SIG-M5 (cell line): Measurements from ENCODE around the gene LRRN2.

Source experiments
- DNase-seq: peaks from one replicate; lab custom pipeline; 2025; lab: John Stamatoyannopoulos, UW

The LRRN2 gene

DNA sequence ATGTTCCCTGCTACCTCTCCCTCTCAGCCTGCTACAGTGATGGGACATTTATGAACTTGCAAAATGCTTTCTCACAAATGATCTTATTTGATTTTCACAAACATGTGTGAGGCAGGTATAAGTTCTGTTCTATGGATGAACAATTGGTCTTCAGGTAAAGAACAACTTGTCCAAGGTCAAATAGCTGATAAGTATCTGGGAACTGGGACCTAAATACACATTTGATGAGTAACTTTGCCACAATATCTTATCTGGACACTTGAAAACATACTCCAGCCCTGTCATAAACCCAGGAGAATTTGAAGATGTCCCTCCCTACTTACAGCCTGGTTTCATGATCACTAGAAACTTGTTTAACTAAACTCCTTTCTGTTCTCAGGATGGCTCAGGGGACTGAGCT lies 23.0 kb downstream of the LRRN2 start:
- DNase-seq: no peak

DNA sequence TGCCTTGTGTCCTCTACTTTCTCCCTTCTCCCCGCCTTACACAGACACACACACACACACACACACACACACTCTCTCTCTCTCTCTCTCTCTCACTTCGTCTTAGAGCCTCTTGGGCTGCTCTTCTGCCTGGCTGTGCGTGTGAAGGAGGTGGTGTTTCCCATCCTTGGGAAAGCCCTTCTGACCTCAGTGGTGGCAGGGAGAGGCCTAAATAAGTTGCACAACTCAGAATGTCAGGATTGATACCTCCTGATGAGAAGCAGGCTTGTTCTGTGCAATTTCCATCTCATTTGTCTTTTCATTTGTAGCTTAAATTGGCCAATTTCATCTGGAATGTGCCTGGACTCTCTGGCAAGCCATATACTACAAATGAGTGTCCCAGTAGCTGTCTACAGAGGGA lies 25.0 kb downstream of the LRRN2 start:
- no peak for DNase-seq

DNA sequence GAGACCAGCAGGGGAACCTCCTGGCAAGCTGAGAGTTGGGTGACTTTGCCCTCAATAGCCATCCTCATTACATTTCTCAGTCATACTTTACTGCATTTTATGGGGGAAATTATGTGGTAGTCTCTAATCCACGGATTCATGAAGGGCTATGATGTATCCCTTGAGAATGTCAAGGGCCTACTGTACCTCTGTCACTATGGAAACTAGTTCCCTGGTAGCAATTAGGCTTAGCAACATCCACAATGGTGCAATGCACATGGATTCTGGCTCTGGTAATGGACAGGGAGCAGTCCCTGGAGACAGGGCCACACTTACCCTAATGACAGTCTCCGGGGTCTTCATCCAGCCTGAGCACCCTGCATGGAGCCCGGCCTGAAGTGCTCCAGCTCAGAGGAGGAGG lies 26.5 kb downstream of the LRRN2 start:
- DNase-seq: no peak

DNA sequence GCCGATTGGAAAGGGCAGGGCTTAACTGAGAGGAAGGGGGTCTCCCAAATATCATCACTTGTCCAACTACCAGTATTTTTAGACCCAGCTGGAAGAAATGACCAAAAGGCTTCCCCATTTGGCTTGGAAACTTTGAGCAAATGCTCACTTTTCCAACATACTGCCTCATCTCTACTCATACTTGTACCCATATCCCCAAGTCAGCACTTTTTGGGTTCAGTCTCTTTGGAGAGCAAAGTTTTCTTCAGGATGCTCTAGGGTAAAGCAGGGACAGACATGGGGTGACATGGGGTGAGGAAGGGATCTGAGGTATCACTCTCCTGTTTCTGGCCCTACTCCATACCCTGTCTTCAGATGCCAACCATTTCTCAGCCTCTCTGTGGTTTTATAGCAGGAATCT lies 27.2 kb downstream of the LRRN2 start:
- DNase-seq: no peak

DNA sequence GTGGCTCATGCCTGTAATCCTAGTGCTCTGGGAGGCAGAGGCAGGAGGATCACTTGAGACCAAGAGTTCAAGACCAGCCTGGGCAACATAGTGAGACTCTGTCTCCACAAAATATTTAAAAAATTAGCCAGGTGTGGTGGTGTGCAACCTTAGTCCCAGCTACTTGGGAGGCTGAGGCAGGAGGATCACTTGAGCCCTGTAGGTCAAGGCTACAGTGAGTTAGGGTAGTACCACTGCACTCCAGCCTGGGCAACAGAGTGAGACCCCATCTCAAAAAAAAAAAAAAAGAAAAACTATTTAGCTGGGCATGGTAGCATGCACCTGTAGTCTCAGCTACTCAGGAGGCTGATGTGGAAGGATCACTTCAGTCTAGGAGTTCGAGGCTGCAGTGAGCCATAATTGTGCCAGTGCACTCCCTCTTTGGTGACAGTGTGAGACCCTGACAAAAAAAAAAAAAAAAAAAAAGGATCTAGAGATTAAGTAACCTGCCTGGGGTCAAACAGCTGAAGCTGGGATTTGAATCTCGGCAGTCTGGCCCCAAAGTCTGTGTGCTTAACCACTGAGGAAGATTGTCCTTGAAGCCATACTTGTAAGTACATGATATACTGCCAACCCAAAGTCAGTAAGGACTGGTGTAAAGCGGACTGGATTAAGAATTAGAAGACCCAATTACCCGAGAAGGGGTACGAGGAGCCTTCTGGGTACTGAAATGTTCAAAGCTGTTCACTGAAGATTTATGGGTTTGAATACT lies 31.8 kb downstream of the LRRN2 start:
- DNase-seq: no peak

DNA sequence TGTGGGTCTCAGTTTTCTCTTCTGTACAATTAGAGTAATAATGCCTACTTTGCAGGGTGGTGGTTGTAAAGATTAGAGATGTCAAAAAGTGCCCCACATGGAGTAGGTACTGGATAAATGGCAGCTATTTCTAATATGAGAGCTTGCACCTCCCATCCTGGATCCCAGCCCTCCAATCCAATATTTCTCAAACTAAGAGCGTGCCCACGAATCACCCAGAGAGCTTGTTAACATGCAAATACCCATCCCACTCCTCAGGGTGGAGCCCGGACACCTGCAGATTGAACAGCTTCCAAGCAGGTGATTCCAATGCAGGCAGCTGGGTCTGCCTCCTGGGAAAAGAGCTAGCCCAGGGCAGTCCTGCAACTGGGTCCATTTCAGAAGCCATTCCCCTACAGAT lies 33.0 kb downstream of the LRRN2 start:
- no peak for DNase-seq

DNA sequence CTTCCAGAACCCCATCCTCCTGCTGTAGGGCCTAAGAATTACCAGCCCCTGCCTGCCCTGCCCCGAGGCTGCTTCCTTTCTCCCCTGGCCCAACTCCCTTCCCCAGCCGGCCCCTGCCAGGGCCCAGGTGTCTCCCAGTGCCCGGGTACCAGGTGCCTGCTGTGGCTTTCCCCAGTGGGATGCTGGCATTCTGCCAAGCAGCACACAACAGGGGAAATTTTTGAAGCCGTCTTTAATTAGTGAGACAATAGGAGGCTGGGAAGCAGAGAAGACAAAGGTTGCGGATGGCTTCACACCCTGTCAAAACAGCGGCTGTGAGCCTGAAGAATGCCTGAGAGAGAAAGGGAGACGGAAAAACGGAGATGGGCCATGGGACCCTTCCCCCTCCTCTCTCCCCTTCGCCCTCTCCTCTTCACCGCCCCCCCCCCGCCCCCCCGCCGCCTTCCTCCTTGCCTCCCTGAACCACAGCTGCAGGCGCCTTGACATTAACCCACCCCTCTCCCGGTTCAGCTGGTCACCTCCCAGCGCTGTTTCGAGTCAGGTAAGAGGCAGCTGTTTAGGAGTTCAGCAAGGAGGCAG lies 33.6 kb downstream of the LRRN2 start:
- DNase-seq: no peak

DNA sequence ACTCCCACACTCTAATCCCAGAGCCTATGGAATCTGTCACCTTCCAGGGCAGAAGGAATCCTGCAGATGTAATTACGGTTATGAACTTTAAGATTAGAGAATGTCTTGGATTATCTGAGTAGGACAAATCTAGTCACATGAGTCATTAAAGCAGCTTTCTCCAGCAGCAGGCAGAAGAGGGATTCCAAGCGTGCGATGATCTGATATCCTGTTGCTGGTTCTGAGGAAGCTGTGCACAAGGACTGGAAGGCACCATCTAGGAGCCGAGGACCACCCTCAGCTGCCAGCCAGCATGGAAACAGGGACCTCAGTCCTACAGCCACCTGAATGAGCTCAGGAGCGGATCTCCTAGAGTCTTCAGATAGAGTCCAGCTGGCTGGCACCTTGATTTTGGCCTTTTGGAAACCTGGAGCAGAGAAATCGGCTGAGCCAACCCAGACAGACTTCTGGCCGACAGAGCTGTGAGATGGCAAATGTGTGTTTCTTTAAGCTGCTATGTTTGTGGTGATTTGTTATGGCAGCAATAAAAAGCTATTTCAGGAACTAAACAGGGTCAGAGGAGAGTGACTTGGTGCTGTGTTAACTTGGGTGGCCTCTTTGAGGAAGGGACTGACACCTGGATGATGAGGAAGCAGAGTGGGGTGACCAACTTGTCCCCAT lies 34.5 kb downstream of the LRRN2 start:
- DNase-seq: no peak

DNA sequence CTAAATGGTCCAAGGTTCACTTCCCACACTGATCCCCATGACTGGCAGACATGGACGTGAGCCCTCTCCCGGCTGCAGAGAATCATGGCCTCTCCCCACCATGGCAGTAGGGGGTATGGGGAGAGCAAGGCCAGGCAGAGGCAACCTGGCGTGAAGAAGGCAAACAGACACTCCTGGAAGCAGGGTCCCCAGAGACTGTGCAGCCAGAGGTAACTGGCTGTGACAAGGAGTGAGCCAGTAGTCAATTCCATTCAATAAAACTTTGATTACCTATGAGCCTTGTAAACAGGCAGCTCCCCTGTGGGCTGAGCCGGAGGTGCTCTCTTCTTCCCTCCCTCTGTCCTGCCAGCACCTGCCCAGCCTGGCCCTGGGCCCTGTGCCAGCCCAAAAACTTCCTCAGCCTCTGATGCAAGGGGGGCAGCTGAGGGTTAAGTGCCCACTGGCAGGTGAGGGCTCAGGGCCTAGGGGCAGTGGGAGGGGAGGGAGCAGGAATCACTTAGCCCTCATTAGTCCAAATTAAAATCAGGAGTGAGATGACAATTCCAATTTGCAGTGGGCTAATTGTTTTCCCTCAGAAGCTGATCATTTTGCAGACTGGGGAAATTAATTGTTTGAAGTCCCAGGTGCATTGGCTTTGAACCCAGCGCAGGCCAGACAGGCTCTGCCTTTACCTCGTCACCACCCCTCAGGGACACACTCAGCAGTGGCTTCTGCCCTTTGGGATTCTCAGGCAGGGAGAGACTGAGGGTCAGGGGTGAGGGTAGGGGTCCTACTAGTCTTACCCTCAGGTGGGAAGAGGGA lies 35.6 kb downstream of the LRRN2 start:
- no peak for DNase-seq

DNA sequence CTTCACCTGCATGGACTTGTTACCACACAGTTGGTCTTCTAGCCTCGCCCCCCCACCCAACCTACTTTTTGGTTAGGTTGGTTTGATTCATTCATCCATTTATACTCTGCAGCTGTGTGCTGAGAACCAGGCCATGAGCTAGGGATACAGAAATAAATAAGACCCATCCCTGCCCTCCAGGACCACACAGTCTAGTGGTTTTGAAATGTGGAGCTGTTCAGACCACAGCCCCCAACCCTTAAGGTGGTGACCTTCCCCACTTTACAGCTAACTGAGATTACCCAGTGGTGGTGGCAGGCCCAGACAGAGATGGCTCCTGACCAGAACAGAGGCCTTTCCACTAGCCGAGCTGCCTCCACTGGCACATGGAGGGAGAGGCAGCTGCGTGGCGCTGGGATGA lies 37.0 kb downstream of the LRRN2 start:
- no peak for DNase-seq

DNA sequence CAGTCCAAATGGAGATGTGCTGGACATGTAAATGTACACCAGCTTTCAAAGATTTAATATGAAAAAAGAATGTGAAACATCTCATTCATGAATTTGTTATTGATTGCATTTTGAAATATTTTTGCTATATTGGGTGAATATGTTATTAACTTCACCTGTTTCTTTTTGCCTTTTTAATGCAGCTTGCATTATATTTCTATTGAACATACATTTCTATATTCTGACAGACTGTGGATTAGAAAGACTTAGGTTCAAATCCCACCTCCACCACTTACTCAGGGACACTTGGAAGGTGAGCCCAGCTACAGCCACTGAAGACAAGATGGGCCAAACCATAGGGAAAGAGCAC lies 37.8 kb downstream of the LRRN2 start:
- no peak for DNase-seq

DNA sequence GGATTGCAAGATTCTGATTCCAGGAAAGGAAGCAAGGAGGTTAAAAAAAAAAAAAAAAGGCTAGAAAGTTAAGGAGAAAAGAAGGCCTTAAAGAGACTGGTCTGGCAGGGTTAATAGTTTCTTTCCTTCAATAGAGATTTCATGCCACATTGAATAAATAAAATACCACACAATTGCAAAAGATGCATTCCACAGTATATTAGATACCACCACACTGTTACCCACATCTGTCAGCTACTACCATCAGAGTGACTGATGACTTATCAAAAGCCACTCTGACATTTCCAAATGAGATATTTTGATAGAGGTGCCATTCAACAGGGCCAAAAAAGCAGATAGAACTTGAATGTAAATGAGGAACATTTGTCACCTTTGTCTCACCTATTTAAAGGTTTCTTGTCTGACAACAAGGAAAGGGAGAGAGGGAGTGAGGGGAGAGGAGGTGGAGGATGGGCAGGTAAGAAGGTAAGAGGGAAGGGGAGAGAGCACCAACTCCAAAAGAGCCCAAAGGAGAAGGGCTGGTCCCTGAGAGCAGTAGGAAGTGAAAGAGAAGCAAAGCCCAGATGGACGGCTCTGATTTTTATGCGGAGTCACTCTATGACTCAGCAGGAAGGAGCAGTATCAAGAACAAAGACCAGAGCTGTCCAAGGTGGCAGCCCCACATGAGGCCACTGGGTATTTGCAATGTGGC lies 38.3 kb downstream of the LRRN2 start:
- DNase-seq: no peak

DNA sequence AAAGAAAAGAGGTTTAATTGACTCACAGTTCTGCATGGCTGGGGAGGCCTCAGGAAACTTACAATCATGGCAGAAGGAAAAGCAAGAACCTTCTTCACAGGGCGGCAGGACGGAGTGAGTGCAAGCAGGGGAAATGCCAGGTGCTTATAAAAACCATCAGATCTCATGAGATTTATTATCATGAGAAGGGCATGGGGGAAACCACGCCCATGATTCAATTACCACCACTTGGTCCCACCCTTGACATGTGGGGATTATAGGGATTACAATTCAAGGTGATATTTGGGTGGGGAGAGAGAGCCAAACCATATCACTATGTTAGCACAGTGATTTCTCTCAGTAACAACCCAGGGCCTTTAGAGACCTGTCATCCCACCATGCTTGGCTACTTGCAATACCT lies 39.9 kb downstream of the LRRN2 start:
- DNase-seq: no peak

DNA sequence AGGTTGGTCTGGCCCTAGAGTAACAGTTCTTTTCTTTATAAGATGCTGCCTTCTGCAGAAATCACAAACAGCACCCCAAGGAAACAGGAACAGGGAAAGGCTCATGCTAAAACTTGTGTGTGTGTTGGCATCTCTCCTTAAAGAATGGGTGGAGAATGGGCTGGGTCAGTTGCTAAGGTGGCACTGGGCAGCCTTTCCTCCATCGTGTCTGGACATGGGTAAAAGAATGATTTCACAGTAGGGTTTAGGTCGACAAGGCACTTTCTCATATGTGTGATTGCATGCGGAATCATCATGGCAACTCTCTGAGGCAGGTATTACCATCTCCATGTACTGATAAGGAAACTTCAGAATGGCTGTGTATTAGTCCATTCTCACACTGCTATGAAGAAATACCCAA lies 40.3 kb downstream of the LRRN2 start:
- DNase-seq: no peak

DNA sequence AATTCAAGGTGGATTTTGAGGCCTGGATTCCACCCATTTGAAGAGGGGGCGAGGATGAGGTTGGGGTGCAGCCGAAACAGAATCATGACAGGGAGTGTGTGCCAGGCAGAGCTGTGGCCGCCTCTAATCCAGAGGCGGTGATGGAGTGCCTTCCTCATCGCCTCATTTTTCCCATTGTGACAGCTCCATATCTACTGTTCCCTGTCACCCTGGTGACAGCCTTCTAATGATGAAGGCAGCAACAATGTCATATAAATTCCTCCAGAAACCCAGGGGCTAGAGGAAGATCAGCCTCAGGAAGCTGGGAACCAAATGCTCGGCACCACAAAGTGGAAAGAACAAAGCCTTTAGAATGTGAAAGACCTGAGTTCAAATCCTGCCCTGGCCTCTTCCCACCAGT lies 42.0 kb downstream of the LRRN2 start:
- DNase-seq: no peak

DNA sequence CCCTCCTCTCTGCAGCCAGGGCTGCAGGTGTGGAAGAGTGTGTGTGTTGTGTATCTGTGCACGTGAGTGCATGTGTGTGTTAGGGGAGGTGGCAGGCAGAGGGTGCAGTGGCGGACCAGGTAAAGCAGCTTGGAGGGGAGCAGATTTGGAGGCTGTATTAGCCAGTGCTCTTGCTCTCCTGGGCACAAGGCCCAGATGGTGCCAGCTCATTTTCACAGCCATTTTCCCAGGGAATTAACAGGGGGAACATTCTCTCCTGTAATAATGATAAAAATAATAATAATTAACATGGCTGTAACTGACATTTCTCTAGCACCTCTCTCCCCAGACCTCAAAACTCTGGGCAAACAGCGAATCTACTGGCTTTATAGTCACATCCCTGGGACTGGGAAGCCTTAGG lies 43.6 kb downstream of the LRRN2 start:
- no peak for DNase-seq

DNA sequence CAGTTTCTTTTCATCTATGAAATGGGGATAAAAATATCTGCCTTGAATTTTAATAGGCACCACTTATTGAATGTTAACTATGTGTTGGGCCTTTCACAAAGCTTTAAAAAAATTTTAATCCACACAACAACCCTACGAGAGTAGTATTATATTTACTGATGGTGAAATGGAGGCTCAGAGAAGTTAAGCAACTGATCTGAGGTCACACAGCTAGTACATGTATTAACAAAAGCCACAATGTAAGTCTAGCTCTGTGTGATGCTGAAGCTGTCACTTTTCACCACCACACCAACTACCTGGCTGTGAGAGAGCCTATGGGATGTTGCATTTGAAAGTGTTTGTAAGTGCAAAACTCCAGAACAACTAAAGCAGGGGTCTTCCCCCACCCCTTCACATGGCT lies 44.1 kb downstream of the LRRN2 start:
- no peak for DNase-seq

DNA sequence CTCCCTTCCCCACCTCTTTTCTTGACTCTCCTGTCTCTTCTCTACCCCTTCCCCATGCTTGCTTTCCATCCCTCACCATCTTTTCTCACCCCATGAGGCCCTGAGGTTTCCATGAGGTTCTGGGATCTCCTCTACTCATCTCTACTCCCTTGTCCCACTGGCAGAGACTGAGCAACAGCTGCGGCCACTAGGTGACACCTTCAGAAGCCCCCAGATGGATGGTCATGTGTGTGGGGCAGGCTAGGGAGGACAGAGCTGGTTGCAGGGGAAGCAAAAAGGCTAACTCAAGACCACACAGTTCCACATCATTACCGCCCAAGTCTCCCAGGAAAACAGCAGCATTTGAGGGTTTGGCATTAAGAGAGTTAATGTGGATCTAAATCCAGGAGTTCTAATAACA lies 45.0 kb downstream of the LRRN2 start:
- DNase-seq: no peak

DNA sequence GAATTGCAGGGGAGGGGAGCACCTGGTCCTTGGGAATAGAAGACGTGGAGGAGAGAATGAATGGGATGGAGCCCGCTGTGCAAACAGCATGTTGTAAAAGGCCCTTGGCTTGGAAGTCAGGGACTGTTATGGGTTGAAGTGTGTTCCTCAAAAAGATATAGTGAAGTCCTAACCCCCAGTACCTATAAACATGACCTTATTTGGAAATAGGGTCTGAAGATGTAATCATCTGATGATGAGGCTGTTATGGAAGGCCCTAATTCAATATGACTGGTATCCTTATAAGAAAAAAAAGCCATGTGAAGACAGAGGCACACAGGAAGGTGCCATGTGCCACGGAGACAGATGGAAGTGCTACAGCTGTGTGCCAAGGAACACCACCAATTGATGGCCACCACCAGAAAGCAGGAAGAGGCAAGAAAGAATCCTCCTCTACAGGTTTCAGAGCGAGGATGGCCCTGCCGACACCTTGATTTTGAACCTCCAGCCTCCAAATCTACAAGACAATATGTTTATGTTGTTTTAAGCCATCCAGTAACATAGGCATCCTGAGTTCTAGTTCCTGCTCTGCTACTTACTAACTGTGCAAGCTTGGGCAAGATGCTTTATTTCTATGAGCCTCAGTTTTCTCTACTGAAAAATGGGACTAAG lies 51.2 kb downstream of the LRRN2 start:
- DNase-seq: no peak

DNA sequence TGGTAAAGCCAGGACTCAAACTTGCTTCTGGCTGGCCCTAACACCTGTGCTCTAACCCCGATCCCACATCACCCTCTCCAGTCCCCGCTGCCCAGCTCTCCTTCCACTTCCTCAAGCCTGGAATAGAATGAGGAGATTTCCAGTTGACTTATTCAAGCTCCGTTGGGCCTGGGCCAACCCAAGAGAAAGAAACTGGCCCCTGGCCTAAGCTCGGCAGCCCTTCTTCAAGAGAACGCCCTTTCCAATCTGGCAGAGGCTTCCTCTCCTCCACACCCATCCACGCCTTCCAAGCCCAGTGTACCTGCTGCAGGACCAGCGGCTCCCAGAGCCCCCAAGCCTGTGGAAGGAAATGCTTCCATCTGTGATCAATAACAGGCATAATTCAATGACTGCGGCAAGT lies 51.9 kb downstream of the LRRN2 start:
- DNase-seq: no peak

DNA sequence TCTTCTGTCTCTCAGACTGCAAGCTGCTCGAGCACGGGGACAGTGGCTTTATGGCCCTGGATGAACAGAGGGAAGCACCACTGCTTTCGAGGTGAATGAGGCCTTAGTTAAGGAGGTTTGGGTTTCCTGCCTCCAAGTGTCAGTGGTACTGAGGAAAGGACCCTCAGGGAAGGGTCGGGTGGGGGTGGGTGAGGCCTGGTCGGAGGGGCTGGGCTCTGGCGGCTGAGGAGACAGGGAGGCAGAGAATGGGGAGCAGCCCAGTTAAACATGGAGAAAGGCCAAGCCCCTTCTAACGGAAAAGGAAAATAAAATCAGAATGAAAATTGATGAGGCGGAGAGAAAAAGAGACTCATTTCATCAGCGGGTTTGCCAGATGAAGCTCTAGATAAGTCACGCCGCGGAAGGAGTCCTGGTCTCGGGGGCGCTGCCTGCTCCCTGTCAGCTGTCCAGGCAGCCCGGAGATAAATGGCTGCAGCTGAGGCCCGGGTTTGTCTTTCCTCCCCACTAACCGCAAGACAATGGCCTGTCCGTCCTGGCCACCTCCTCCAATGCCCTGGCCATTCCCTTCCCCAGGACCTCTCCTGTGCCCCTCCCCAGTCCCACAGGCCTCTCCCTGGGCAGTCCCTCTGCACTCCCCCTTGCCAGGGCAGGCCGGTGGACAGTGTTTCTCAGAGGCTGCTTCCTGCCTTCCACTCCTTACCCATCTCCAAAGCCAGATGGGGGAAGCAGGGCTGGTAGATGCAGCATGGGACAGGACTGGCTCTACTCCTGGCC lies 55.2 kb downstream of the LRRN2 start:
- DNase-seq: no peak
